ENCODE measurements around the gene PTPN2.

- no peak for TF ChIP-seq CEBPB (IDR thresholded peaks at IDR 0.05)
- TF ChIP-seq POLR2A (IDR thresholded peaks at IDR 0.05; ENCODE audit: low read length): no peak
- TF ChIP-seq MAFK (IDR thresholded peaks at IDR 0.05; ENCODE audit: partially characterized antibody): no peak
- no peak for TF ChIP-seq CTCF (IDR thresholded peaks at IDR 0.05)
- no peak for TF ChIP-seq RAD21 (conservative IDR thresholded peaks at IDR 0.05 in 1 of 2, IDR thresholded peaks at IDR 0.05 in 1 of 2)
- TF ChIP-seq MYC (IDR thresholded peaks at IDR 0.05; ENCODE audit: borderline replicate concordance, low read length): no peak
- TF ChIP-seq PHF8 (IDR thresholded peaks at IDR 0.05; ENCODE audit: borderline replicate concordance, low read depth): no peak
- no peak for TF ChIP-seq EP300 (IDR thresholded peaks at IDR 0.05)
- no peak for TF ChIP-seq ESRRA (IDR thresholded peaks at IDR 0.05; ENCODE audit: borderline replicate concordance, low read length)
- no peak for TF ChIP-seq CHD4 (IDR thresholded peaks at IDR 0.05; ENCODE audit: borderline replicate concordance)
- no peak for TF ChIP-seq KDM1A (IDR thresholded peaks at IDR 0.05; ENCODE audit: low read depth)
- TF ChIP-seq CHD2 (IDR thresholded peaks at IDR 0.05; ENCODE audit: low read length, partially characterized antibody): no peak
- no peak for TF ChIP-seq RFX5 (IDR thresholded peaks at IDR 0.05)
- no peak for TF ChIP-seq HMGXB4 (CRISPR knock-in tag; IDR thresholded peaks at IDR 0.05; ENCODE audit: borderline replicate concordance)
Measured at GRCh38 chr18:12855916-12856315, 28.1 kb downstream of the PTPN2 start.
